Measurements from ENCODE around the gene NMRK2.

NMRK2 gene

GRCh38 chr19:3978145-3978544 lies 45.3 kb downstream of the NMRK2 start:
- TF ChIP-seq ZFX (IDR thresholded peaks at IDR 0.05; ENCODE audit: borderline replicate concordance): no peak
- TF ChIP-seq CTCF (IDR thresholded peaks at IDR 0.05): no peak
- H3K27ac ChIP-seq: peak overlapping the region; percentile 15; the same call in 1 of the 2 replicates

GRCh38 chr19:3979289-3979673 lies 46.4 kb downstream of the NMRK2 start:
- no peak for TF ChIP-seq CTCF (IDR thresholded peaks at IDR 0.05)
- TF ChIP-seq ZFX (IDR thresholded peaks at IDR 0.05; ENCODE audit: borderline replicate concordance): no peak
- 0 out of 2 replicates have a peak overlapping the region, but pooled peaks have one; percentile 15 for H3K27ac ChIP-seq

- TF ChIP-seq CTCF (IDR thresholded peaks at IDR 0.05) (no peak), ZFX (IDR thresholded peaks at IDR 0.05; ENCODE audit: borderline replicate concordance) (no peak)
- H3K27ac ChIP-seq: no peak overlapping the region
These were observed 46.9 kb downstream of the NMRK2 start for GRCh38 chr19:3979674-3980352.

- no peak for TF ChIP-seq CTCF (IDR thresholded peaks at IDR 0.05)
- no peak for TF ChIP-seq ZFX (IDR thresholded peaks at IDR 0.05; ENCODE audit: borderline replicate concordance)
- H3K27ac ChIP-seq: peak overlapping the region; percentile 94; the same call in 1 of the 2 replicates
These were observed 47.7 kb downstream of the NMRK2 start for GRCh38 chr19:3980353-3981251.

- TF ChIP-seq CTCF (IDR thresholded peaks at IDR 0.05) (no peak), ZFX (IDR thresholded peaks at IDR 0.05; ENCODE audit: borderline replicate concordance) (no peak)
- H3K27ac ChIP-seq: peak overlapping the region; percentile 94
These were observed 48.5 kb downstream of the NMRK2 start for GRCh38 chr19:3981373-3981735.

GRCh38 chr19:3981736-3982681 lies 49.1 kb downstream of the NMRK2 start:
- no peak for TF ChIP-seq ZFX (IDR thresholded peaks at IDR 0.05; ENCODE audit: borderline replicate concordance)
- H3K27ac ChIP-seq: peak overlapping the region; percentile 94
